Raji (cell line): Measurements from ENCODE around the gene HARS2.

Source experiments
- POLR2A ChIP-seq: IDR thresholded peaks from 2 replicates; pipeline ENCODE4 v1.6.1; 2011; ENCODE audit warnings: low read depth, low read length, control low read depth; ENCODE audit not compliant: insufficient read depth

The HARS2 gene

GRCh38 chr5:140690376-140690932 is 801 bp upstream of the HARS2 start:
- no peak for TF ChIP-seq POLR2A

GRCh38 chr5:140694276-140694675 is 3.0 kb downstream of the HARS2 start:
- no peak for TF ChIP-seq POLR2A

DNA sequence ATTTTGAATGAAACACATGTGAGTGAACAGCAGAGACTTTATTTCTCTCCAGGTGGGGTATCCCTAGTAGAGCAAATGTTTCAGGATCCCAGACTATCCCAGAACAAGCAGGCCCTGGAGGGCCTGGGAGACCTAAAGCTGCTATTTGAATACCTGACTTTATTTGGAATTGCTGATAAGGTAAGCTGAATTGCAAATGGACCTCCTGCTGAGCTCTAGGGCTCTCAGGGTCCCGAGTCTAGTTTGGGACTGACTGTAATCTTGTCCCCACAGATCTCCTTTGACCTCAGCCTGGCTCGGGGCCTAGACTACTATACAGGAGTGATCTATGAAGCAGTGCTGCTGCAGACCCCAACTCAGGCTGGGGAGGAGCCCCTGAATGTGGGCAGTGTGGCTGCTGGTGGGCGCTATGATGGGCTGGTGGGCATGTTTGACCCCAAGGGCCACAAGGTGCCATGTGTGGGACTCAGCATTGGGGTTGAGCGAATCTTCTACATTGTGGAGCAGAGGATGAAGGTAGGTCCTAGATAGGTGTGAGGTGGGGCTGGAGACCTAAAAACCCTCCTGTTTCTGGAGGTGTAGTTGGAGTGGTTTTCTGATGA is 5.7 kb downstream of the HARS2 start:
- no peak for TF ChIP-seq POLR2A

DNA sequence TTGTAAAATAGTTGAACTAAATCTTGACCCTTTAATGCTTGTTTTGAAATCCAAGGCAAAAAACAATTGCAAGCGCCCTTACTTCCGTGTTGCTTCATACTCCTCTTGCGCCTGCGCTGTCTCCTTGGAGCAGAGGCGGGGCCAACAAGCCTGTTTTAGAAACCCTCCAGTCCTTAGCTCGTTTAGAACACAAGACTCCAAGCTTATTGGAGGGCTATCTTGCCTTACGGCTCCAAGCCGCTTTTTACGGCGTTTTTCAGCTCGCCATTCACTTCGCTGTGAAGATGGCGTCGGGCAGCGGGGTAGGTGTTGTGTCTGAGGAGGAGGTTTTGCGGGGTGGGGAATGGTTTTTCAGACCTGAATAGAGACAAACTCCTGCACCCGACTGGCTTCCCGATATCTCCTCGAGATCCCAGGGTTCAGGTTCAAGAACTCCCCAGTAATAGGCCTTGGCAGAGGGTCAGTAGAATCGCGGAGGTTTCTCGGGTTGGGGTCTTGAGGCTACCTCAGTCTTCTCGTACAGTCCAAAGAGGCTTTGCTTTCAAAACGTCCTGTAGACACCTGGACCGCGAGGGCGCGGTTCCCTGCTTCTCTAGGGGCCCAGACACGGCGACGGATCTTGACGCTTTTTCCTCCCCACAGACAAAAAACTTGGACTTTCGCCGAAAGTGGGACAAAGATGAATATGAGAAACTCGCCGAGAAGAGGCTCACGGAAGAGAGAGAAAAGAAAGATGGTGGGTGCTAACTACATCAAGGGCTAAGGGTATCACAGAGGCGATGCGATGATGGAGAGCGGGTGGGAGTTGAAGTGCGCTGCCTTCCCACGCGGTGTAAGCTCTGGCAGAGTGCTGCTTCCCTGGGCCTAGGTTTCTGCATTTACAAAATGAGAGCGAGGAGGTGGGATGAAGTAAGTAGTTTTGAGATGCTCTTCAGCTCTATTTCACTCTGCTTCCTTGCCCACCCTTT is 9.2 kb downstream of the HARS2 start, which contains the start of gene ZMAT2:
Gene ZMAT2 (plus strand): TSS at position 271 of the 968 bp plus-strand sequence. CDS start 14 bp downstream, at position 285.
- peak; percentile 74 for TF ChIP-seq POLR2A

GRCh38 chr5:140707812-140708211 is 16.6 kb downstream of the HARS2 start:
- no peak for TF ChIP-seq POLR2A

DNA sequence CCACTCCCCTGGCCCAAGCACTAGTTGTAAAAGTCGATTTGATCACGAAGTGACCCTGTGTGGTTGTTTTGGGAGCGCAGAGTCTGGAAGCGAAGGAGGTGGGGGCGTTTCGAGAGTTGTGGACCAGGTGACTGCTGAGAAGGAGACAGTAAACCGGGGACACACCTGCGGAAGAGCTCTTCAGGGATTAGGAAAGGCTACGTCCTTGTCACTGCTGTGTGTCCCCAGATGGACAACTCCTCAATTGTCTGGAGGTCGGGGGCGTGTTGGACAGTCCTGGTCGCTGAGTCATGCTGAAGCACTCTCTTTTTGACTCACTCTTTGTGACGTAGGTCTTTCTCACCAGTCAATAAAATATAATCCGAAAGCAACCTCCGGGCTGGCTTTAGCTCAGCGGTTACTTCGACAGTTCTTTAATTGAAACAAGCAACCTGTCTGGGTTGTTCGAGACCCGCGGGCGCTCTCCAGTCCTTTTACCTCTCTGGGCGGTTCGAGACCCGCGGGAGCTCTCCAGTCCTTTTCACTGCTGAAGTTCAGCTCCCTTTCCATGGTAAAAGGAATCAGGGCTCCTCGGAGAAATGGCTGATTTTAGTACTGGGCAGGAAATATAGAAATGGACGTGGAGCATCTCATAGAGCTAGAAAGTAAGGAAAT is 19.8 kb downstream of the HARS2 start:
- TF ChIP-seq POLR2A, result 0 out of 2 replicates have a peak, but pooled peaks have one; percentile 29

- no peak for TF ChIP-seq POLR2A
Measured at GRCh38 chr5:140711794-140712193, 20.5 kb downstream of the HARS2 start.

GRCh38 chr5:140713562-140714094 is 22.4 kb downstream of the HARS2 start:
- TF ChIP-seq POLR2A, result no peak

DNA sequence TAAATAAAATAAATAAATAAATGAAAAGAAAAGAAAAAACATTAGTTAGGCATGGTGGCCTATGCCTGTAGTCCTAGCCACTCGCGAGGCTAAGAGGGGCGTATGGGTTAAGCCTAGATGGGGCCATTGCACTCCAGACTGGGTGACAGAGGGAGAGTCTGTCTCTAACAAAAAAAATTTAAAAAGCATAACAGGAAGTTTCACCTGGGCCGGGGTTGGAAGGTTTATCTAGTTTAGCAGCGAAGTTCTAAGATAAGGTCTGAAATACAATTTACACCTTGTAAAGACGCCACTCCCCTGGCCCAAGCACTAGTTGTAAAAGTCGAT is 27.0 kb downstream of the HARS2 start:
- TF ChIP-seq POLR2A, result no peak

- TF ChIP-seq POLR2A, result no peak
Measured at GRCh38 chr5:140725799-140726471, 34.7 kb downstream of the HARS2 start.

- no peak for TF ChIP-seq POLR2A
Measured at GRCh38 chr5:140733098-140733497, 41.8 kb downstream of the HARS2 start.

DNA sequence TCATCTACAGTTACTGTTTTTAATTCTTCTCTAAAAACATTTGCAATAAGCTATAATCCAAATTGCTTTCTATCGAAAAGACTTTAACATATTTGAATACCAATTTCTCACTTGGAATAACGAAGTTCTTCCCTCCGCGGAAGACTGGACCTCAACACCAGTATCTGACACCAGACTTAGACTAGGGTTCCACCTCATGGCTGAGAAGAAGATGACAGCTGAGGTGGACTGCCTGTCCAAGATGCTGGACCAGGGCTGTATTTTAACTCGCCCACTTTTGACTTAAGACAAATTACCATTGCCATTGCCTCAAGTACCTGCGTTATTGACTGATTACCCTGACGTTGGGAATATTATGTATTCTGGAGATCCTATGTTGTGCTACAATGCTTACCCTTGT is 43.1 kb downstream of the HARS2 start:
- no peak for TF ChIP-seq POLR2A

- no peak for TF ChIP-seq POLR2A
Measured at GRCh38 chr5:140737486-140737885, 46.2 kb downstream of the HARS2 start.

GRCh38 chr5:140741967-140742366 is 50.7 kb downstream of the HARS2 start:
- no peak for TF ChIP-seq POLR2A
